GM06990 (cell line): ENCODE results near the gene JAZF1.

Source experiments
- DNase-seq: peaks from one replicate; pipeline ENCODE4 v3.0.0-alpha.2; 2011; ENCODE audit not compliant: insufficient read length; ENCODE audit errors: extremely low read depth
- H3K27me3 ChIP-seq: replicated peaks from 2 replicates; pipeline ENCODE4 v1.6.0; 2011; ENCODE audit warnings: low read length; ENCODE audit not compliant: control insufficient read depth, insufficient read depth
- H3K36me3 ChIP-seq: 2 replicates; pipeline ENCODE4 v1.5.1; 2011; ENCODE audit warnings: low read length; ENCODE audit not compliant: control insufficient read depth, insufficient read depth
- H3K4me3 ChIP-seq: replicated peaks from 2 replicates; pipeline ENCODE4 v1.5.1; 2011; ENCODE audit warnings: low read depth, mild to moderate bottlenecking, control low read depth, low read length
- TF ChIP-seq, protein P1 (sequence below): IDR thresholded peaks from 2 replicates; pipeline ENCODE4 v1.5.1; 2011; ENCODE audit warnings: low read length, control low read depth, mild to moderate bottlenecking, inconsistent platforms; ENCODE audit not compliant: insufficient read depth, poor library complexity, severe bottlenecking

JAZF1 gene

DNA sequence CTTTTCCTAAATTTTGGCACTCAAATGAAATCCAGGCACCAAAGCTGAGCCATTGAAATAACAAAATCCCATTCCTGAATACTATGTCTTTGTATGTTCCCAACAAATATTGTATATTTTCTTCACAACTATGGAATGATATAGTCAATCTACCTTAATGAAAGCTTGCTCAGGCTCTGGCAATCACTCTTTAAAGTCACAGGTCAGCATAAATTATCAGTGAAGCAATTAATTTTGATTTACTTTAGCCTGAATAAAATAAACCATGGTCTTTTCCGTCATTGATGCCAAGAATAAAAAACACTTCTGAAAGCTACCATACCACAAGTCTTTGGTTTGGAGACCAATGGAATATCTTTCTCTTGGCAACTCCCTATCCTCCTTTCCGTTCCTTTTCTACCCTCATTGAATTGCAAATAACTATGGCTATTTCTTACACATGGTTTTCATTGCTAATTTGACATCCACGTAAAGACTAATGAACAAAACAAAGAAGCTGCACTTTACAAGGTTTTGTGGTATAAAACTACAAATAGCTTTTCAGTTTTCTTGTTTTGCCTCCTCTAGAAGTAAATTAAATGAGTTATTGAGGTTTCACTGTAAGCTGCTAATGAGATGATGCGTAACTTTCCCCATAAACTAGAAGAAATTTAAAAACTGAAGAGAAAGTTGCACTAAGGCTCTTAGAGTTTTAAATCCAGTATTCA lies 274.1 kb downstream of the JAZF1 start:
- DNase-seq = no peak
- TF ChIP-seq, protein P1, sequence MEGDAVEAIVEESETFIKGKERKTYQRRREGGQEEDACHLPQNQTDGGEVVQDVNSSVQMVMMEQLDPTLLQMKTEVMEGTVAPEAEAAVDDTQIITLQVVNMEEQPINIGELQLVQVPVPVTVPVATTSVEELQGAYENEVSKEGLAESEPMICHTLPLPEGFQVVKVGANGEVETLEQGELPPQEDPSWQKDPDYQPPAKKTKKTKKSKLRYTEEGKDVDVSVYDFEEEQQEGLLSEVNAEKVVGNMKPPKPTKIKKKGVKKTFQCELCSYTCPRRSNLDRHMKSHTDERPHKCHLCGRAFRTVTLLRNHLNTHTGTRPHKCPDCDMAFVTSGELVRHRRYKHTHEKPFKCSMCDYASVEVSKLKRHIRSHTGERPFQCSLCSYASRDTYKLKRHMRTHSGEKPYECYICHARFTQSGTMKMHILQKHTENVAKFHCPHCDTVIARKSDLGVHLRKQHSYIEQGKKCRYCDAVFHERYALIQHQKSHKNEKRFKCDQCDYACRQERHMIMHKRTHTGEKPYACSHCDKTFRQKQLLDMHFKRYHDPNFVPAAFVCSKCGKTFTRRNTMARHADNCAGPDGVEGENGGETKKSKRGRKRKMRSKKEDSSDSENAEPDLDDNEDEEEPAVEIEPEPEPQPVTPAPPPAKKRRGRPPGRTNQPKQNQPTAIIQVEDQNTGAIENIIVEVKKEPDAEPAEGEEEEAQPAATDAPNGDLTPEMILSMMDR = no peak
- Histone ChIP-seq H3K27me3 (no peaks in the 10 kb centered on the region; the same call in 1 of the 2 replicates), H3K4me3 (no peak overlapping the region), H3K36me3 (no peaks in the 10 kb centered on the region)

DNA sequence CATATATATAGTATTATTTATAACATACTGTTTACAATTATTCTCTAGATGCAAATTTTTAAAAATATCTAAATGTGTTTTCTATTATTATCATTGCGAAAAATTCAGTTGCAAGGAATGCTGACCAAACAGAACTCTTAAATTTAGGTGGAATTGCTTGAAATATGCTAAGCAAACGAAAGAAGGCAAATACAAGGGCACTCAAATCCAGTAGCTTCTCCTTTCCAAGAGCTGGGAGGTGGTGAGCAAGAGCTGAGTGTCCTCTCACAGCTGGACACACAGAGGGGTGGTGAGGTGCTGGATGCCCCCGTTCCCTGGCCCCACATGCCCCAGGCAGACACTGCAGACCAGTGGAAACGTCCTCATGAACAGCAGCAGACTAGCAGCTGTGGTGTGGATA lies 274.6 kb downstream of the JAZF1 start:
- TF ChIP-seq, protein P1 = no peak
- Histone ChIP-seq H3K4me3 (no peak overlapping the region), H3K36me3 (no peaks in the 10 kb centered on the region), H3K27me3 (no peaks in the 10 kb centered on the region; the same call in 1 of the 2 replicates)
- no peak for DNase-seq

DNA sequence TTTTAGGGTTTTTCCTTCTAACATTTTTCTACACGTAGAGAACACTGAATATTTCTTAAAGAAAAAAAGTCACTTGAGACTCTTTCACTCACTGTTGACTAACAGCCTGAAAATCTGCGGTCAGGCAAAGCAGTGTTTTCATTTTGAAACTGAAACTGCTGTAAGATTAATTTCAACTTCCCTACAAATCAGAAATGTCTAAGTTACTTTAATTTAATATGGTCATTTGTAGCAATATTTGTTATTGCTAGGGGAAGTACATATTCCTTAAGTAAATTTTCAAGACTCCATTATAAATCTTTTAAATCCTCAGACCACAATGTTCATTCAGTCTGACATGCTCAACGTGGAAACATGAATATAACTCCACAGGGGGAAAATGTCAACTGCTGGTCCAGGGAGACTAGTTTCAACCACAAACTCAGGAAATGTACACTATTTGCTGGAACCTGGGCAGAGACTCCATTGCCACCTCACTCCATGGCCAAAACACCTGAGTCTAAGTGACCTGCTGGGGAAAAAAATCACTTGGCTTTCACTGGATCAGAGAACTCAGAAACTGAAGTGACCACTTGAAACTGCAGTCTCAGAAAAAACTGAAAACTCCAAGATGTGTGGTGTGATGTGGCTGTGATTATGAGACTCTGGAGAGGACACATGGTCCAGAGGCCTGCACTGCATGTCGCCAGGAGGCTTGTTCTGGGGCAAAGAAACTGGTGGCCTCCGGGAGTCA lies 279.4 kb downstream of the JAZF1 start:
- H3K4me3 ChIP-seq = no peak overlapping the region
- DNase-seq = peak; percentile 18

GRCh38 chr7:27900006-27900405 lies 280.6 kb downstream of the JAZF1 start:
- DNase-seq = no peak
- TF ChIP-seq, protein P1 = no peak
- Histone ChIP-seq H3K36me3 (no peaks in the 10 kb centered on the region), H3K27me3 (no peaks in the 10 kb centered on the region; the same call in 1 of the 2 replicates), H3K4me3 (no peak overlapping the region)

More for the DNA sequence above, 279.4 kb downstream of the JAZF1 start:
- Histone ChIP-seq H3K36me3 (no peaks in the 10 kb centered on the region), H3K27me3 (no peaks in the 10 kb centered on the region; the same call in 1 of the 2 replicates)
- TF ChIP-seq, protein P1 = no peak

- no peaks in the 10 kb centered on the region for H3K36me3 ChIP-seq
- no peak for DNase-seq
- TF ChIP-seq, protein P1 = no peak
- no peak overlapping the region for H3K4me3 ChIP-seq
- no peaks in the 10 kb centered on the region; the same call in 1 of the 2 replicates for H3K27me3 ChIP-seq
Measured at GRCh38 chr7:27899601-27900000, 281.0 kb downstream of the JAZF1 start.
